Ovary (tissue), 3 donors: Measurements from ENCODE around the gene ZNF598.

Experiments used
- CTCF ChIP-seq, 3 donors: fragments of 450-650 bp in 2 of 3; fragments of 200-600 bp in 1 of 3; IDR thresholded peaks; one replicate each; pipeline versions ENCODE4 v1.5.1 to v1.8.0; 2016 to 2022; ENCODE audit warnings: antibody characterized with exemption in 3 of 3, mild to moderate bottlenecking in 1 of 3
- POLR2A ChIP-seq: fragments of 450-650 bp; IDR thresholded peaks from one replicate; pipeline ENCODE4 v1.6.1; 2017; ENCODE audit warnings: antibody characterized with exemption, mild to moderate bottlenecking, moderate library complexity
- donor health status: DM: no; HTN: no; CAD: no.

- no peak for TF ChIP-seq POLR2A
- TF ChIP-seq CTCF (IDR thresholded peaks at IDR 0.05), result no peak
Measured at GRCh38 chr16:2015947-2016208, 6.3 kb upstream of the ZNF598 start.
